ENCODE data around the gene PMIS2.
"Not testable (repeated sequence)": the region's sequence is repeated elsewhere in the genome, so short reads cannot be mapped to it uniquely, and the experiment has no call there.

The PMIS2 gene

GRCh38 chr19:35595026-35595425, 9.1 kb downstream of the PMIS2 start:
- DNase-seq, ATAC-seq: not testable (repeated sequence)

DNA sequence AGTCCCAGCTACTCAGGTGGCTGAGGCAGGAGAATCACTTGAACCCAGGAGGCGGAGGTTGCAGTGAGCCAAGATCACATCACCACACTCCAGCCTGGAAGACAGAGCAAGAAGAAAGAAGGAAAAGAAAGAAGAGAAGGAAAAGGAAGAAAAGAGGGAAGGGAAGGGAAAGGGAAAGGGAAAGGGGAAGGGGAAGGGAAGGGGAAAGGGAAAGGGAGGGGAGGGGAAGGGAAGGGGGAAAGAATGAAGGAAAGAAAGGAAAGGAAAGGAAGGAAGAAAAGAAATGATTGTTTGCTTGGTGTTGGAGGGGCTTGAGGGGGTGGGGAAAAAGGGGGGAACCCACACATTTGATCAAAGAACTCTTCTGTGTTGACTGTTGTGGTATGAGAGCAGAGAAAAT, 10.0 kb downstream of the PMIS2 start:
- ATAC-seq (no peak), DNase-seq (no peak)

DNA sequence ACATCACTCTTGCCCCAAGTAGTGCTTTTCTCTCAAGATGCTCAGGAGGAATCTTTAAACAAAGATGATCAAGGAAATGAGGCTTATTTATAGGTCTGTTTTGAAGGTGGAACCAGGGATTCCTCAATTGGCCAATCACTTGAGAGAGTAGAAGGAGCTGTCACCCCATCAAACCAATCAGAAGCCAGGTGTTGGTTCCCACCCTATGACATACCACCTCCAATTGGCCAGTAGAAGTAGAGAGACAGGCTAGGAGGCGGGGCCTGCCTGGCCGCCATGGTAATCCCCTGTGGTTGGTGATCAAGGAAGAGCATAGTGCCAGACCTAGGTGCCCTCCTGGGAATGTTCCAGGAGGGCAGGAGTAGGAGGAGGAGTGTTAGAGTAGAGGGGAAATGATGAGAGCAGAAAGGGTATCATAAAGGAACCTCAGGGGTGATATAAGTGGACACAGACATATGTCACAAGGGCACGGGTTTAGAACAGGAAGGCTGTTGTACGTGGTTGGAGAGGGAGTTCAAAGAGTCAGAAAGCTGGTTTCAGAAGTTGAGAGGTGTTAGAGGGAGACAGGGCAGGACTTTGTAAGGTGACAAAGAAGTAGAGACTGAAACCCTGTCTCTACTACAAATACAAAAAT, 10.5 kb downstream of the PMIS2 start:
- ATAC-seq: peak; percentile 71
- DNase-seq: peak; percentile 27

- DNase-seq: no peak
- ATAC-seq: no peak
Observed at GRCh38 chr19:35601971-35602370, 16.0 kb downstream of the PMIS2 start.

DNA sequence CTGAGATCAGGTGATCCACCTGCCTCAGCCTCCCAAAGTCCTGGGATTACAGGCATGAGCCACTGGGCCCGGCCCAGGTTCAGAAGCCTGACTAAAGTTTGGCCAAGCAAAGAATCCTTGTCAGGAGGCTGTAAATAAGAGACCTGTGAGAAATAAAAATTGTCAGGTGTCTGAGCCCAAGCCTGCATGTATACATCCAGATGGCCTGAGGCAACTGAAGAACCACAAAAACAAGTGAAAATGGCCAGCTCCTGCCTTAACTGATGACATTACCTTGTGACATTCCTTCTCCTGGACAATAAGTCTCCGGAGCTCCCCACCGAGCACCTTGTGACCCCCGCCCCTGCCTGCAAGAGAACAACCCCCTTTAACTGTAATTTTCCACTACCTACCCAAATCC, 18.5 kb downstream of the PMIS2 start:
- DNase-seq, ATAC-seq: not testable (repeated sequence)

GRCh38 chr19:35607170-35607569, 21.2 kb downstream of the PMIS2 start:
- DNase-seq, ATAC-seq: not testable (repeated sequence)

DNA sequence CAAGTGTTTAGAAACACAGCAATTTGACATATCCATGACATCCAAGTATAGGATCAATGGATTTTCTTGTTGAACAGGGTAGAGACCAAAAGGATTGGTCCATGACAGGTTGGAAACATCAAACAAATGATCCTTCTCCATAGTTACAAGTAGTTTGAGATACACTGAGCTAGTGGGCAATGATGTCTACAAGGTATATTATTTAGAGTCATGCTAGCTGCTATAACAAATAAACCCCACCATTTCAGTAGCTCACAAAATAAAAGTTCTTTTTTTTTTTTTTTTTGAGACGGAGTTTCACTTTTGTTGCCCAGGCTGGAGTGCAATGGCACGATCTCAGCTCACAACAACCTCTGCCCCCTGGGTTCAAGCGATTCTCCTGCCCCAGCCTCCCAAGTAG, 21.7 kb downstream of the PMIS2 start:
- ATAC-seq (no peak), DNase-seq (no peak)

- ATAC-seq: no peak
Observed at GRCh38 chr19:35608251-35608650, 22.3 kb downstream of the PMIS2 start.

DNA sequence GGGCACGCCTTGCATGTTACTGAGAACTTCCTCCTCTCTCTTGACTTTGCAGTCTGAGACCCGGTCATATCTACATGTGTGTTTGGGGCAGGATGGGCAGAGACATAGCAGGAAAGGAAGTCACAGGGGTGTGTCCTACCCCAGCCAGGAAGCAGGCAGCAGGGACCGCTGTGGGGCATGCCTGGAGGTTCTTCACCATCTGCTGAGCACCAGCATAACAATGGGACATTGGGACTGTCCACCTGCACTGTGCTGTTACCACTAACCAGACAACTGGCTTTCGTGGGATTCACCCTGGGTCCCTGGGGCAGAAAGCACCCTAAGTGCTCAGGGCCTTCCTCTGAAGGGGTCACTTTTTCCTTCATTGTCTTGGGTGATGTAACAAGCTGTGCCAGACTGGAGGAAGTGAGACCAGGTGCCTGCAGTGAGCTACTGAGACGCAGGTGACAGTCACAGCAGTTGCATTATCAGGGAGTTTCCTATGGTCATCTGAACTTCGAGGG, 23.9 kb downstream of the PMIS2 start:
- ATAC-seq (no peak), DNase-seq (no peak)

More at GRCh38 chr19:35608251-35608650, 22.3 kb downstream of the PMIS2 start:
- DNase-seq: no peak

- no peak for ATAC-seq
- DNase-seq: no peak
Observed at GRCh38 chr19:35612224-35612558, 26.2 kb downstream of the PMIS2 start.

DNA sequence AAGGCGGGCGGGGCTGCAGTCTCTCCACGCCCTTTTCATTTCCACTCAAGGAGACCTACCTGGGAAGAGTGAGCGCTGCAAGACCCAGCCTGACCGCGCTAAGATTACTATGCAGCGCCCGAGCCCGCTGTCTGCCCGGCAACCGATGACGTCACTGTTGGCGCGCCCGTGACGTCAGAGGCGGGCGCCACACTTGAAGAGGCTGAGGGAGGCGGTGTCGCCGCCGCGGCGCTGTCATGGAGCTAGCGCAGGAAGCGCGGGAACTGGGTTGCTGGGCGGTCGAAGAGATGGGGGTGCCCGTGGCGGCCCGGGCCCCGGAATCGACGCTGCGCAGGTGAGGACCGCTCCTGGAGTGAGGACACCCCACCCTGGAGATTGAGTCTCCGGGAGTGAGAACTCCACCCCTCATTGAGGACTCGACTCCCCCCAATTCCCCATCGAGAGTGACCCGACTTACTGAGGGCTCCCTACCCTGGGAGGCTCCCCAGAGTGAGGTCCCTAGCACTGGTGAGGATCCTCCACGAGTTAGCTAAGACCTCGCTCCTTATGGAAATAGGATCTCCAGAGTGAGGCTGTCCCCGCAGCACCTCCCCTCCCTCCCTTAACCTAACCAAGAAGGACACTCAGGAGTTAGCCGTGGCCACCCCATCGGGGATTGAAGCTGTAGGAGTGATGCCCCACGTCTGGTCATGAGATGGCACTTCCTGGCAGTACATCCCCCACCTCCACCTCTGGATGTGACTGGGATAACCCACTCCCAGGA, 26.8 kb downstream of the PMIS2 start, which contains the start of gene HAUS5:
Gene HAUS5 (plus strand): TSS at position 177 of the 763 bp plus-strand sequence. CDS start 60 bp downstream, at position 237.
- ATAC-seq (peak; percentile 93), DNase-seq (peak; percentile 96)

DNA sequence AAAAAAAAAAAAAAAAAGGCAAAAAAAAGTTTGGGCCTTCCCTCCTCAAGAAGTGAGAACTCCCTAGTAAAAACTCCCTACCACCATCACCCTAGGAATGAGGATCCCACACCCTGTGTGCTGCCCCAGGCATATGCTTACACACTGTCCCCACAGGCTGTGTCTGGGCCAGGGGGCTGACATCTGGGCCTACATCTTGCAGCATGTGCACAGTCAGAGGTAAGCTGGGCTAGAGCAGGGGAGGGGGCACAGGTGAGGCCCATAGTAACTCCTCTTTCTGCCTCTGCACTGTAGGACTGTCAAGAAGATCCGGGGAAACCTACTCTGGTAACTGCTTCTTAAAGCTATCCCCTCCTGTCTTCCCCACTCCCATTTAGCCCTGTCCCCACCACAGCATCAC, 27.6 kb downstream of the PMIS2 start:
- ATAC-seq (no peak), DNase-seq (no peak)

GRCh38 chr19:35615036-35615435, 29.1 kb downstream of the PMIS2 start:
- ATAC-seq (no peak), DNase-seq (no peak)

GRCh38 chr19:35618857-35619256, 32.9 kb downstream of the PMIS2 start:
- ATAC-seq (no peak), DNase-seq (no peak)

- DNase-seq: no peak
Observed at GRCh38 chr19:35619290-35619923, 33.4 kb downstream of the PMIS2 start.

GRCh38 chr19:35620001-35620400, 34.0 kb downstream of the PMIS2 start:
- DNase-seq (no peak), ATAC-seq (no peak)

More at GRCh38 chr19:35619290-35619923, 33.4 kb downstream of the PMIS2 start:
- no peak for ATAC-seq

DNA sequence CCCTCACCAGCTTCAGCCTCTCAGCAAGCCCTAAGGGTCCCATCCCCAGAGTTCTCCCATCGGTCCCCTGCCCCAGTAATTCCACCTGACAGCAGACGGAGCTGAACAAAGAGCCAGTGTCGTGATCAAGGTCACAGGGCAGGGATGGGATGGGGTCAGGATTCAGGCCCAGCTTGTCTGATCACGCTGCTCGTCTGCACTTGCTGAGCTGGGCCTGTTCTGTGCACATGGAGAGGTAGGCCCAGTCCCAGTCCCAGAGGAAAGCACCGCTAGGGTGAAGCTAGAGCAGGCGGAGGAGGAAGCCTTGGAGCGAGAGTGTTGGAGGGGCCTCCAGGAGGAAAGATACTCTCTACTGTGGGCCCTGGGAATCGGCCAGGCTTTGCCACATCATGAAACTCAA, 35.7 kb downstream of the PMIS2 start:
- DNase-seq (no peak), ATAC-seq (no peak)

DNA sequence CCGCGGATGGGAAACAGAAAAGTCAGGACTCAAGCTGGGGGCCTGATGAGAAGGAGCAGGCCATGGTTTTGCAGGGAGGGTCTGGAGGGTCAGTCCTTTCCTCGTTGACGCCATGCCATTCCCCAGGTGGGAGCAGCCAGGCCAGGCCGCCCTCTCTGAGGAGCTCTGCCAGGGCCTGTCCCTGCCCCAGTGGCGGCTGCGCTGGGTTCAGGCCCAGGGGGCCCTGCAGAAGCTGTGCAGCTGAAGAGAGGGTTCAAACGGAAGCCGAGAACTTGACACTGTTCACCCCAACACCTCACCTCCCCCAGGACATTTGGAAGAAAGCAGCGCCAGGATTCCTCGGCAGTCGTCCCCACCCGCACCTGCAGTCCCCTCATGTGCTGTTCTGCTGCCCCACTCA, 36.8 kb downstream of the PMIS2 start:
- DNase-seq (no peak), ATAC-seq (no peak)

GRCh38 chr19:35623327-35624010, 37.5 kb downstream of the PMIS2 start:
- ATAC-seq (no peak), DNase-seq (no peak)

DNA sequence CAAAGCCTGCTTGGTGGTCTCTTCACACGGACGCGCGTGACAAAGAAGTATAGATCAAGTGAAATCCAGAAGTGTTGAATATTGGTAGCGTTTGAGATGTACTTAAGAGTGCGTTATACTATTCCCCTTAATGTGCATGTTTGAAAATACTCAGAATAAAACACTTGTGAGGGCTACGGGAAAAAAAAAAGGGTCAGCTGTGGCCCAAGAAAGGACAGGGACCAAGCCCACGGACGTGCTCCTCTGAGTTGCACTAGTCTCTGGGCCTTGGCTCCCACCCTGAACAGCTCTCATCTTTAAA, 42.2 kb downstream of the PMIS2 start:
- ATAC-seq (peak; percentile 17), DNase-seq (no peak)

- DNase-seq (peak; percentile 98), ATAC-seq (peak; percentile 100)
Observed at GRCh38 chr19:35628565-35629331, 42.8 kb downstream of the PMIS2 start, which contains the start of gene RBM42. Gene RBM42, plus strand, starts transcription at chr19:35629036. Its CDS starts 118 bp downstream, at chr19:35629154.

DNA sequence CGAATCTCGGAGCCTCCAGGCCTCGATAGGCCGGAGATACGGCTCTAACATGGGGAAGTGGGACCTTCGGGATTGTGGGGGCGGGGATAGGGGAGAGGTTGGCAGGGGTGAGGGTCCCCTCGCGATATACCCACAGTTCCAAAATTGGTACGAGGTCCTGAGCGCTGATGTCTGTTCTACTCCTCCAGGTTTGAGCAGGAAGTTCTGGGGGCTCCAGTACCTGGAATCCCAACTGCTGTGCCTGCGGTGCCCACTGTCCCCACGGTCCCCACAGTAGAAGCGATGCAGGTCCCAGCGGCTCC, 43.3 kb downstream of the PMIS2 start:
- DNase-seq (no peak), ATAC-seq (no peak)

All from stimulated activated naive CD8-positive, alpha-beta T cell treated with anti-CD3 and anti-CD28 coated beads, Interleukin-15, Interleukin-2, amounts not matched to agents 100 U/mL and 50 U/mL, for 24 hours (primary cell).